Stomach (tissue), 9 donors: ENCODE data around the gene MATK. TPM values are rescaled to one million over a fixed set of nuclear protein-coding genes. Genes with fewer than 3 reads are reported as not detected.
A peak's percentile ranks its signal among the peaks of the same experiment; 100 is the strongest.
"Not testable (repeated sequence)": the region's sequence is repeated elsewhere in the genome, so short reads cannot be mapped to it uniquely, and the experiment has no call there.

Experiments
- DNase-seq, 2 donors: peaks; one replicate each; pipeline versions ENCODE4 v3.0.0 to v3.0.0-alpha.2; 2013 to 2019
- H3K27ac ChIP-seq, 5 donors: fragments of 200-600 bp in 4 of 5; sonication (generic) in 4 of 5; one replicate each; pipeline ENCODE4 v1.5.1; 2013 to 2019; ENCODE audit warnings: mild to moderate bottlenecking in 1 of 5, moderate library complexity in 1 of 5
- H3K27me3 ChIP-seq, 3 donors: fragments of 200-600 bp; sonication (generic); one replicate each; pipeline ENCODE4 v1.5.1; 2017 to 2019; ENCODE audit warnings: mixed run types in 1 of 3
- H3K36me3 ChIP-seq, 4 donors: fragments of 200-600 bp; sonication (generic); 1 replicate in 3 of 4; 2 replicates in 1 of 4; pipeline ENCODE4 v1.5.1; 2016 to 2019
- H3K4me1 ChIP-seq, 4 donors: fragments of 200-600 bp; sonication (generic); one replicate each; pipeline ENCODE4 v1.5.1; 2016 to 2019
- H3K4me3 ChIP-seq, 4 donors: fragments of 200-600 bp; sonication (generic) in 3 of 4; one replicate each; pipeline ENCODE4 v1.5.1; 2016 to 2019; ENCODE audit warnings: mild to moderate bottlenecking in 1 of 4
- H3K9me3 ChIP-seq, 4 donors: fragments of 200-600 bp; sonication (generic); one replicate each; pipeline ENCODE4 v1.5.1; 2016 to 2019
- EP300 ChIP-seq: sonication (generic); formaldehyde crosslinking; IDR thresholded peaks from one replicate; pipeline ENCODE4 v1.6.1; 2017; ENCODE audit warnings: antibody characterized with exemption
- POLR2A ChIP-seq, 4 donors: fragments of 450-650 bp; IDR thresholded peaks; one replicate each; pipeline ENCODE4 v1.6.1; 2016; ENCODE audit warnings: antibody characterized with exemption in 4 of 4, control low read depth in 2 of 4, mild to moderate bottlenecking in 1 of 4, moderate library complexity in 1 of 4
- POLR2AphosphoS5 ChIP-seq, 3 donors: sonication (generic); formaldehyde crosslinking; IDR thresholded peaks; one replicate each; pipeline ENCODE4 v1.6.1; 2016; ENCODE audit warnings: antibody characterized with exemption in 3 of 3
- WGBS, 5 donors: extraction: QIAGEN DNeasy Blood & Tissue Kit in 3 of 5; methylation state at CpG; one replicate each; pipeline versions ENCODE4 v1.1.5 to v1.1.7; 2013 to 2018; 5-methylcytosine and 5-hydroxymethylcytosine counted together
- intact Hi-C: fragments of 100-400 bp; cut with DNase I; formaldehyde crosslinking; loops from one replicate; pipeline ENCODE4 v1.15.1; 2023; ENCODE audit warnings: low total_unique reads
- polyA plus RNA-seq, 3 donors: library from polyadenylated mRNA; stranded (reverse); fragments of 200-250 nt; gene quantifications; one replicate each; pipeline ENCODE4 v1.2.3, GENCODE V29; 2013
- total RNA-seq, 5 donors: library from RNA; depleted of rRNA; stranded (reverse); fragments of >200 nt; gene quantifications; one replicate each; pipeline versions ENCODE4 v1.1.0 to v1.2.3, GENCODE V29; 2014 to 2016
- TF ChIP-seq, protein P1 (sequence below), 7 experiments: fragments of 450-650 bp in 4 of 7; fragments of 200-600 bp in 3 of 7; sonication (generic) in 3 of 7; IDR thresholded peaks; one replicate each; pipeline ENCODE4 v1.5.1; 2016 to 2019; ENCODE audit warnings: antibody characterized with exemption in 7 of 7, control low read depth in 2 of 7, mild to moderate bottlenecking in 1 of 7
- donor health status: healthy with polysubstance abuse.
- donor health status: Bipolar disorder and iron deficiency.
- donor health status: healthy.

The MATK gene
- total and polyA plus RNA-seq, 8 donors: 1.4 to 48.7 (median 3.4) TPM; not detected in 1

DNA sequence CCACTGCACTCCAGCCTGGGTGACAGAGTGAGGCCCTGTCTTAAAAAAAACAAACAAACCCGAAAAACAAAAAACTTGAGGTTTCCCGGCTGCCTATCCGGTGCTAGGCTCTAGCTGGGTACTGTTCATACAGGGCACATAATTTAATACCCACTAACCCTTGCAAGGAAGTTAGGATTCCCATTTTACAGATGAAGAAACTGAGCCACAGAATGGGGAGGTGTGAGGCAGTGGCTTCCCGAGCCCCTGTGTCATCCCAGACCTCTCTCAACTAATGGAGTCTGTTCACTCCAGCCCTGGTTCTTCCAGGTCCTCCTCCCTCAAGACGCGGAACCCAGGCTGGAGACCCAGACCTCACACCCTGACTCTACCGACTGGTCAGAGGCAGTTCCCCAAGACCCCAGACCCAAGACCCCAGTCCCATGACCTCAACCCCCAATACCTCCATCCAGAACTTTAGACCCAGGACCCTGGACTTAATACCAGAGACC lies 25.3 kb downstream of the MATK start:
- peaks cover 26 to 58% (median 51%) of the 10 kb centered on the region in 4 donors for H3K4me1 ChIP-seq
- peak overlapping the region; percentile 81 to 100 (median 98) for H3K27ac ChIP-seq
- TF ChIP-seq, protein P1, sequence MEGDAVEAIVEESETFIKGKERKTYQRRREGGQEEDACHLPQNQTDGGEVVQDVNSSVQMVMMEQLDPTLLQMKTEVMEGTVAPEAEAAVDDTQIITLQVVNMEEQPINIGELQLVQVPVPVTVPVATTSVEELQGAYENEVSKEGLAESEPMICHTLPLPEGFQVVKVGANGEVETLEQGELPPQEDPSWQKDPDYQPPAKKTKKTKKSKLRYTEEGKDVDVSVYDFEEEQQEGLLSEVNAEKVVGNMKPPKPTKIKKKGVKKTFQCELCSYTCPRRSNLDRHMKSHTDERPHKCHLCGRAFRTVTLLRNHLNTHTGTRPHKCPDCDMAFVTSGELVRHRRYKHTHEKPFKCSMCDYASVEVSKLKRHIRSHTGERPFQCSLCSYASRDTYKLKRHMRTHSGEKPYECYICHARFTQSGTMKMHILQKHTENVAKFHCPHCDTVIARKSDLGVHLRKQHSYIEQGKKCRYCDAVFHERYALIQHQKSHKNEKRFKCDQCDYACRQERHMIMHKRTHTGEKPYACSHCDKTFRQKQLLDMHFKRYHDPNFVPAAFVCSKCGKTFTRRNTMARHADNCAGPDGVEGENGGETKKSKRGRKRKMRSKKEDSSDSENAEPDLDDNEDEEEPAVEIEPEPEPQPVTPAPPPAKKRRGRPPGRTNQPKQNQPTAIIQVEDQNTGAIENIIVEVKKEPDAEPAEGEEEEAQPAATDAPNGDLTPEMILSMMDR (IDR thresholded peaks at IDR 0.05): no peak
- TF ChIP-seq EP300: no peak
- no peak for TF ChIP-seq POLR2AphosphoS5 (IDR thresholded peaks at IDR 0.05)
- no peak for TF ChIP-seq POLR2A (IDR thresholded peaks at IDR 0.05)
- H3K4me3 ChIP-seq: peak overlapping the region; percentile 78 to 96 (median 80)
- H3K36me3 ChIP-seq: peaks cover 36 to 46% (median 43%) of the 10 kb centered on the region in 4 donors
- intact Hi-C loops: no loop called here
- no peaks in the 10 kb centered on the region for H3K27me3 ChIP-seq
- H3K9me3 ChIP-seq: no peaks in the 10 kb centered on the region
- peak in 1 of 2 donors; percentile 44 for DNase-seq
- 8 to 25% (median 13%) methylated on average over 7 of the region's 7 CpGs for WGBS, 5 donors

DNA sequence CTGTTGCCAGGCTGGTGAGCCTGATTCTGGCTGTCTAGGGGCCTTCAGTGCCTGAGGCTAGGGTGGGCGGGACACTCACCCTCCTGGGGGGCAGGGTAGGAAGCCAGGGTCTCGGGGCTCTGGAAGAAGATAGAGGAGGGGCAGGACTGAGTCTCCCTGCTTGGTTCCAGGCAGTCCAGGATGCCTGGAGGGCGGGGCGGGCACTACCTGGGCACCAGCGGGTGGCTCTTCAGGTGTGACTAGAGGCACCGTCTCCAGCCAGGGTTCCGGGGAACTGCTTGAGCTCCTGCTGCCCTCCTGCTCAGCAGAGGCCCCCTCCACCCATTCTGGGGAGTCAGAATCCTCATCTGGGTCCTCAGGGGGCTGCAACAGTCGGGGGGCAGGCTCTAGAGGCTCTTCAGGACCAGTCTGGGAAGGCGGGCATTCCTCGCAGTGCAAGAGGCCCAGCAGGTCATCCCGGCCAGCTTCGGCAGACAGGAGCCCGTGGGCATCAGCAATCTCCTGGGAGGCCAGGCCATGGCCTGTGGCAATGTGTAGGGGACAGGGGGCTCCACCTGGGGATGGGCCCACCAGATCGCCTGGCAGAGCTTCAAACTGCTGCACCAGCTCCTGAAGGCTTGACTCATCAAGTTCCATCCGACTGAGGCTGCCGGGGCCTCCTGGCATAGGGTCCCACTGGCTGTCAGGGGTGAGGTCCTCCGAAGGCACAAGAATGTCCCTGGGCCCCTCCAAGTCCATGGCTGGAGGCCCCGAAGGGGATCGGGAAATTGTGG lies 26.5 kb downstream of the MATK start:
- Histone ChIP-seq H3K4me3 (peak overlapping the region in 1 of 4 donors; percentile 80), H3K4me1 (peaks cover 26 to 58% (median 51%) of the 10 kb centered on the region in 4 donors), H3K9me3 (no peaks in the 10 kb centered on the region), H3K36me3 (peaks cover 26 to 36% (median 34%) of the 10 kb centered on the region in 4 donors), H3K27ac (no peak overlapping the region), H3K27me3 (no peaks in the 10 kb centered on the region)
- no peak for DNase-seq
- intact Hi-C loops: no loop called here
- WGBS, 5 donors: 83 to 89% (median 89%) methylated on average over 13 to 19 of the region's 19 CpGs
- TF ChIP-seq POLR2AphosphoS5 (IDR thresholded peaks at IDR 0.05) (no peak), POLR2A (IDR thresholded peaks at IDR 0.05) (no peak), EP300 (no peak)
- TF ChIP-seq, protein P1 (IDR thresholded peaks at IDR 0.05): no peak

DNA sequence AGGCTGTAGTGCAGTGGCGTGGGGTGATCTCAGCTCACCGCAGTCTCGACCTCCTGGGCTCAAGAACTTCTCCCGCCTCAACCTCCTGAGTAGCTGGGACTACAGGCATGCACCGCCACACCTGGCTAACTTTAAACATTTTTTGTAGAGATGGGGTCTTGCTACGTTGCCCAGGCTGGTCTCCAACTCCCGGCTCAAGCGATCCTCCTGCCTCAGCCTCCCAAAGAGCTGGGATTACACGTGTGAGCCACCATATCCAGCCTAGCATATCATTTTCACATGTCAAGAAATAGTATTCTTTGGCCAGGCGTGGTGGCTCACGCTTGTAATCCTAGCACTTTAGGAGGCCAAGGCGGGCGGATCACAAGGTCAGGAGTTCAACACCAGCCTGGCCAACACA lies 27.9 kb downstream of the MATK start:
- H3K27me3 ChIP-seq, DNase-seq, H3K4me3 ChIP-seq, intact Hi-C loops, H3K9me3 ChIP-seq, H3K27ac ChIP-seq: not testable (repeated sequence)
- H3K4me1 ChIP-seq: peaks cover 21 to 47% (median 43%) of the 10 kb centered on the region in 4 donors
- peaks cover 31 to 49% (median 48%) of the 10 kb centered on the region in 4 donors for H3K36me3 ChIP-seq
- 93 to 98% (median 97%) methylated on average over 13 of the region's 13 CpGs for WGBS, 5 donors

DNA sequence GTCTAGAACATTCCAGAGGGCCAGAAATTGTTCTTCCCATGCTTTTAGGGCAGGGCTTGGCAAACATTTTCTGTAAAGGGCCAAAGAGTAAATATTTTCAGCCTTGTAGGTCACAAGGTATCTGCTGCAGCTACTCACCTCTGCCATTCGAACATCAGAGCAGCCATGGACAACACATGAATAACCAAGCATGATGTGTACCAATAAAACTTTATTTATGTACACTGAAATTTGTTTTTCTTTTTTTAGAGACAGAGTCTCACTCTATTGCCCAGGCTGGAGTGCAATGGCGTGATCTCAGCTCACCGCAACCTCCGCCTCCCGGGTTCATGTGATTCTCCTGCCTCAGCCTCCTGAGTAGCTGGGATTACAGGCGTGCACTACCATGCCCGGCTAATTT lies 28.5 kb downstream of the MATK start:
- DNase-seq, H3K9me3 ChIP-seq, H3K4me3 ChIP-seq, H3K27me3 ChIP-seq, H3K27ac ChIP-seq, intact Hi-C loops: not testable (repeated sequence)
- WGBS, 5 donors: 90 to 96% (median 93%) methylated on average over 7 of the region's 7 CpGs
- H3K36me3 ChIP-seq: peaks cover 36 to 54% (median 53%) of the 10 kb centered on the region in 4 donors
- H3K4me1 ChIP-seq: peaks cover 18 to 43% (median 38%) of the 10 kb centered on the region in 4 donors

DNA sequence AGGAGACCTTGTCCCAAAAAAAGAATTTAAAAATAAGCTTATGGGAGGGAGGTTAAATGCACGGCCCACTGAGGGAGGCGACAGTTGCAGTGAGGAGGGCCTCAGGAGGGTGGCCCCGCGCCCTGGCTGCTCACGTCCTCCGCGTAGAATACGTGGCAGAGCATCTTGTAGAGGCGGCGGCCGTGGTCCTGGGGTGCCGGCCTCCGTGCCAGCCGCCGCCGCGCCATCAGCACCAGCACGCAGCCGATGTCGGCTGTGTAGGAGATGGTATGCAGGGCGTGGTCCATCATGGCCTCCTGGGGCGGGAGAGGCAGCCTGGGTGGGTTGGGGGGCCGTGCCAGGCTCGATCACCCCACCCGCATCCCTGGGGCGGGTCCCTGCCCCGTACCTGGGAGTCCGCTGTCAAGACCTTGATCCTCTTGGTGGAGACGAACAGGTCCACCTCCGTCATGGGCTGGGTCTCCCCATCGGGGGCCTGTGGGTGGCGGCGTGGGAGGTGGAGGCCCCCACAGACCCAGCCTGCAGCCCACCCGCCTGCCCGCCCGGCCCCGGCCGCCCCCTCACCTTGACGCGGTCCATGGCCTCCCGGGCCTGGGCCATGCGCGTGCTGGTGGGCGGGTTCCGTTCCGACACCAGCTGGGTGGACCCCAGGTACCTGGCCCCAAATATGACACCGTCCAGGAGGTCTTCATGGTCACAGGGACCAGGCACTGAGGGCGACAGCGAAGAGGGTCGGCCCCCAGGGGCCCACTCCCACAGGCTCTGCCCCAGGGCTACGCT lies 32.4 kb downstream of the MATK start:
- Histone ChIP-seq H3K9me3 (no peaks in the 10 kb centered on the region), H3K4me3 (no peak overlapping the region), H3K27me3 (no peaks in the 10 kb centered on the region), H3K36me3 (peaks cover 48 to 81% (median 79%) of the 10 kb centered on the region in 4 donors), H3K27ac (no peak overlapping the region), H3K4me1 (peaks cover 2 to 12% (median 8%) of the 10 kb centered on the region in 4 donors)
- WGBS, 5 donors: 93 to 97% (median 94%) methylated on average over 22 to 51 of the region's 51 CpGs
- intact Hi-C loops: no loop called here
- TF ChIP-seq EP300 (no peak), POLR2A (IDR thresholded peaks at IDR 0.05) (no peak), POLR2AphosphoS5 (IDR thresholded peaks at IDR 0.05) (no peak)
- TF ChIP-seq, protein P1 (IDR thresholded peaks at IDR 0.05): no peak
- DNase-seq: no peak
